GM12892 (cell line): ENCODE results near the gene BANF2.

Experiments used
- DNase-seq: peaks from one replicate; pipeline ENCODE4 v3.0.0; 2011; ENCODE audit not compliant: insufficient read length
- FAIRE-seq: peaks from 2 replicates; lab custom pipeline; 2011; peaks lifted over from hg19 to GRCh38; lab: Jason Lieb, UNC
- POLR2A ChIP-seq: IDR thresholded peaks from 2 replicates; pipeline ENCODE4 v1.6.1; 2011; ENCODE audit warnings: low read depth, low read length, control low read depth
- POLR2AphosphoS5 ChIP-seq: IDR thresholded peaks from 2 replicates; pipeline ENCODE4 v1.6.1; 2011; ENCODE audit warnings: low read depth, low read length, control low read depth
- TAF1 ChIP-seq: IDR thresholded peaks from 2 replicates; pipeline ENCODE4 v1.6.1; 2011; ENCODE audit warnings: low read depth, mild to moderate bottlenecking, control low read depth, low read length, borderline replicate concordance

The BANF2 gene

GRCh38 chr20:17735206-17735804, 35.5 kb downstream of the BANF2 start:
- FAIRE-seq, result no peak
- no peak for DNase-seq
- TF ChIP-seq POLR2A (no peak), POLR2AphosphoS5 (no peak), TAF1 (no peak)

- TF ChIP-seq TAF1 (no peak), POLR2A (no peak), POLR2AphosphoS5 (no peak)
- DNase-seq, result no peak
- no peak for FAIRE-seq
Measured at GRCh38 chr20:17735959-17736621, 36.3 kb downstream of the BANF2 start.

GRCh38 chr20:17738154-17738553, 38.4 kb downstream of the BANF2 start:
- TF ChIP-seq POLR2A, result no peak
- TF ChIP-seq POLR2AphosphoS5, result no peak
- no peak for TF ChIP-seq TAF1
- DNase-seq (no peak), FAIRE-seq (no peak)

- FAIRE-seq (no peak), DNase-seq (no peak)
- no peak for TF ChIP-seq POLR2AphosphoS5
Measured at GRCh38 chr20:17741220-17741619, 41.5 kb downstream of the BANF2 start.

GRCh38 chr20:17742731-17743130, 43.0 kb downstream of the BANF2 start:
- TF ChIP-seq POLR2A (no peak), POLR2AphosphoS5 (no peak), TAF1 (no peak)
- no peak for FAIRE-seq
- DNase-seq, result no peak

GRCh38 chr20:17743677-17744076, 43.9 kb downstream of the BANF2 start:
- DNase-seq (no peak), FAIRE-seq (no peak)

GRCh38 chr20:17747431-17747846, 47.7 kb downstream of the BANF2 start:
- FAIRE-seq (peak; percentile 67), DNase-seq (no peak)
- no peak for TF ChIP-seq POLR2AphosphoS5
- no peak for TF ChIP-seq TAF1
- TF ChIP-seq POLR2A, result no peak

More at GRCh38 chr20:17743677-17744076, 43.9 kb downstream of the BANF2 start:
- TF ChIP-seq TAF1 (no peak), POLR2AphosphoS5 (no peak), POLR2A (no peak)

- FAIRE-seq, result no peak
- TF ChIP-seq POLR2AphosphoS5, result no peak
- no peak for TF ChIP-seq TAF1
Measured at GRCh38 chr20:17748279-17748678, 48.5 kb downstream of the BANF2 start.

GRCh38 chr20:17749626-17749977, 49.8 kb downstream of the BANF2 start:
- DNase-seq (no peak), FAIRE-seq (no peak)
- TF ChIP-seq TAF1 (no peak), POLR2AphosphoS5 (no peak), POLR2A (no peak)

More at GRCh38 chr20:17748279-17748678, 48.5 kb downstream of the BANF2 start:
- no peak for DNase-seq

- FAIRE-seq (no peak), DNase-seq (no peak)
- TF ChIP-seq POLR2AphosphoS5 (no peak), POLR2A (no peak), TAF1 (no peak)
Measured at GRCh38 chr20:17749978-17750721, 50.4 kb downstream of the BANF2 start.

- FAIRE-seq (no peak), DNase-seq (no peak)
- TF ChIP-seq POLR2AphosphoS5 (no peak), POLR2A (no peak), TAF1 (no peak)
Measured at GRCh38 chr20:17750722-17751045, 50.9 kb downstream of the BANF2 start.

GRCh38 chr20:17751640-17752039, 51.9 kb downstream of the BANF2 start:
- TF ChIP-seq POLR2AphosphoS5 (no peak), POLR2A (no peak), TAF1 (no peak)
- DNase-seq, result no peak
- no peak for FAIRE-seq
